Measurements from ENCODE around the gene TNFSF13. TPM values are rescaled to one million over a fixed set of nuclear protein-coding genes. Genes with fewer than 3 reads are reported as not detected.

The TNFSF13 gene
- total and polyA plus RNA-seq, 2 donors = 6.4 to 19.6 TPM

DNA sequence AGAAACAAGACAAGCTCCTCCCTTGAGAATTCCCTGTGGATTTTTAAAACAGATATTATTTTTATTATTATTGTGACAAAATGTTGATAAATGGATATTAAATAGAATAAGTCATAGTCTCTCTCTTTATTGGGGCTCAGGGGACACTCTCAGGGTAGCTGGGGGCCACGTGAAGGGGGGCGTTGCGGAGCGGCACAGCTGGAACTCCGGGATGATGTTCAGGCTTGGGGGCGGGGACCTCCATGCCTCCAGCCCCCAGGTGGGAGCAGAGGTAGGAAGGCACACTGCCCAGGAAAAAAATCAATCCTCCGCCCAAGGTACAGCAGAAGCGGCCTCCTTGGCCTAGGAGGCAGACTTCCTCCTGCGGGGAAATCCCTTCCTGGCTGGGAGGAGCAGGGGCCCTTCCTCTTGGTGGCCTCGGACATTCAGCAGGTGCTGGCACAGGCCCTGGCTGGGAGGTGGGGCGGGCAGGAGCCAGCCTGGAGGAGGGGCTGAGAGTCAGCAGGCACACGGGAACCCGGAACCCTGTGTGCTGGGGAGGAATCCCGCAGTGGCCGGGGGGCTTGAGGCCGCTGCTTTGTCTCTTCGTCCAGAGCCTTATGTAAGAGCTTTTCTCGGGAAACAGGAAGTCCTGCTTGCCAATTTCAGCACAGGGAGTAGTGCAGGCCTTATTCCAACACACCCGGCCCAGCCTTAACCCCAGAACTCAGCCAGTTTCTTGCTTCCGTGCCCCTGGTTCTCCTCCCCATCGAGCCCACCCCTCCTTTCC is 591 bp upstream of the TNFSF13 start:
- peak overlapping the region; percentile 64 to 74 for H3K27ac ChIP-seq (ENCODE audit: low read depth in 1 of 2, low read length in 1 of 2)
- H3K9me3 ChIP-seq (ENCODE audit: control insufficient read depth in 2 of 2, insufficient read depth in 1 of 2, low read length in 1 of 2) = peaks cover 0 to 8% of the 10 kb centered on the region in 2 donors
- peak overlapping the region in 1 of 2 donors; percentile 27 for H3K4me3 ChIP-seq (ENCODE audit: low read length in 2 of 2)
- WGBS = 18% methylated on average over 21 of the region's 21 CpGs
- H3K27me3 ChIP-seq (ENCODE audit: control insufficient read depth in 2 of 2, insufficient read depth in 1 of 2, low read length in 1 of 2) = peaks cover 0 to 20% of the 10 kb centered on the region in 2 donors
- peak in 1 of 9 donors; percentile 54 for DNase-seq (ENCODE audit: low read depth in 6 of 9, low spot score in 9 of 9)
- H3K36me3 ChIP-seq (ENCODE audit: control insufficient read depth in 2 of 2, insufficient read depth in 2 of 2, low read length in 1 of 2) = no peaks in the 10 kb centered on the region
- peaks cover 28 to 61% of the 10 kb centered on the region in 2 donors for H3K4me1 ChIP-seq (ENCODE audit: control insufficient read depth in 2 of 2, insufficient read depth in 2 of 2, low read length in 2 of 2)

DNA sequence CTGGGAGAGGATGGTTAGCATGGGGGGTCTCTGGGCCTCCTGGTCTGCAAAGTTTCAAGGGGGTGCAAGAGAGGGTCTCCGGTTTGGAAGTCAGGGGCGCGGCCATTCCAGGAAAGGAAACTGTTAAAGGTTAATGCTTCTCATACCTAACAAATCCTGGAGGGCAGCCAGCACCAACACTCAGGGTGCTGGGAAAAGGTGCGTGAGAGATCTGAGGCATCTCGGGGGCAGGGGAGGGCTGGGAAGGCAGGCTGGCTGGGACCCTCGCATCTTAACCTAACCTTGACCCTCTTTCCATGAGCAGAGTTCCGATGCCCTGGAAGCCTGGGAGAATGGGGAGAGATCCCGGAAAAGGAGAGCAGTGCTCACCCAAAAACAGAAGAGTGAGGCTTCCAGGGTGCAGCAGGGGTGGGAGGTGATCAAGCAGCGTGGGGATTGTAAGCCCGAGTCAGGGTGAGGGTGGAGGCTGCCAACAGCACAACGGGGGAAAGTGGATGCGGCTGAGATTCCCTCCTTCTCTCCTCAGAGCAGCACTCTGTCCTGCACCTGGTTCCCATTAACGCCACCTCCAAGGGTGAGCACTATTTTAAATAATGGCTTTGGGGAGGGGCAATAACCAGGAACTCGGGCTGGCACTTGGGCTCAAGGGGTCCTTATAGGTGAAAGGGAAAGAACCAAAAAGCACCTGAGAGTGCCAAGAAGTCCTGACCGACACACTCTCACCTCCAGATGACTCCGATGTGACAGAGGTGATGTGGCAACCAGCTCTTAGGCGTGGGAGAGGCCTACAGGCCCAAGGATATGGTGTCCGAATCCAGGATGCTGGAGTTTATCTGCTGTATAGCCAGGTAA is 996 bp downstream of the TNFSF13 start:
- H3K4me1 ChIP-seq (ENCODE audit: control insufficient read depth in 2 of 2, insufficient read depth in 2 of 2, low read length in 2 of 2) = peaks cover 30 to 59% of the 10 kb centered on the region in 2 donors
- H3K27me3 ChIP-seq (ENCODE audit: control insufficient read depth in 2 of 2, insufficient read depth in 1 of 2, low read length in 1 of 2) = peaks cover 0 to 20% of the 10 kb centered on the region in 2 donors
- WGBS = 74% methylated on average over 18 of the region's 18 CpGs
- H3K9me3 ChIP-seq (ENCODE audit: control insufficient read depth in 2 of 2, insufficient read depth in 1 of 2, low read length in 1 of 2) = peaks cover 0 to 8% of the 10 kb centered on the region in 2 donors
- no peak for DNase-seq (ENCODE audit: low read depth in 6 of 9, low spot score in 9 of 9)
- no peak overlapping the region for H3K4me3 ChIP-seq (ENCODE audit: low read length in 2 of 2)
- no peak overlapping the region for H3K27ac ChIP-seq (ENCODE audit: low read depth in 1 of 2, low read length in 1 of 2)
- H3K36me3 ChIP-seq (ENCODE audit: control insufficient read depth in 2 of 2, insufficient read depth in 2 of 2, low read length in 1 of 2) = peaks cover 12 to 15% of the 10 kb centered on the region in 2 donors

DNA sequence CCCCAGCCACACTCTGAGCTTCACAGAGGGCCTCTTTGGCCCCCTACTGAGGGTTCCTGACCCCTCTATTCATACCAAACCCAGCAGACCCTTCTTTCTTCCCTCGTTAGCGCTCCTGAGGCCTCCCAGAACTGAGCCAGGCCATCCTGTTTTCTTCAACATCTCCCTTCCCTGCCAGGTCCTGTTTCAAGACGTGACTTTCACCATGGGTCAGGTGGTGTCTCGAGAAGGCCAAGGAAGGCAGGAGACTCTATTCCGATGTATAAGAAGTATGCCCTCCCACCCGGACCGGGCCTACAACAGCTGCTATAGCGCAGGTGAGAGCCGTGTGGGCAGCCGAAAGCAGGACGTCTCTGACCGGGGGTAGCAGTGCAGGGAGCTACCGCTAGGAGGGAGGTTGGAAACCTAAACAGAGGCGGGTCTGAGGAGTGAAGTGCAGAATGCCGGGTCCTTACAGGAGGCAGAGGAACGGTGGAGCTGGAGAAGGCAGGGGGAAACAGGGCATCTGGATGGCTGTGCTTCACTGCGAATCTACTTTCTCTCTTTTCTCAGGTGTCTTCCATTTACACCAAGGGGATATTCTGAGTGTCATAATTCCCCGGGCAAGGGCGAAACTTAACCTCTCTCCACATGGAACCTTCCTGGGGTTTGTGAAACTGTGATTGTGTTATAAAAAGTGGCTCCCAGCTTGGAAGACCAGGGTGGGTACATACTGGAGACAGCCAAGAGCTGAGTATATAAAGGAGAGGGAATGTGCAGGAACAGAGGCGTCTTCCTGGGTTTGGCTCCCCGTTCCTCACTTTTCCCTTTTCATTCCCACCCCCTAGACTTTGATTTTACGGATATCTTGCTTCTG is 1.9 kb downstream of the TNFSF13 start:
- Histone ChIP-seq H3K27me3 (ENCODE audit: control insufficient read depth in 2 of 2, insufficient read depth in 1 of 2, low read length in 1 of 2) (peaks cover 0 to 20% of the 10 kb centered on the region in 2 donors), H3K4me3 (ENCODE audit: low read length in 2 of 2) (peak overlapping the region; percentile 69 to 82), H3K4me1 (ENCODE audit: control insufficient read depth in 2 of 2, insufficient read depth in 2 of 2, low read length in 2 of 2) (peaks cover 30 to 59% of the 10 kb centered on the region in 2 donors), H3K36me3 (ENCODE audit: control insufficient read depth in 2 of 2, insufficient read depth in 2 of 2, low read length in 1 of 2) (peaks cover 19 to 24% of the 10 kb centered on the region in 2 donors), H3K9me3 (ENCODE audit: control insufficient read depth in 2 of 2, insufficient read depth in 1 of 2, low read length in 1 of 2) (peaks cover 0 to 8% of the 10 kb centered on the region in 2 donors), H3K27ac (ENCODE audit: low read depth in 1 of 2, low read length in 1 of 2) (peak overlapping the region; percentile 12 to 51)
- 49% methylated on average over 22 of the region's 22 CpGs for WGBS
- DNase-seq (ENCODE audit: low read depth in 6 of 9, low spot score in 9 of 9) = peak in 2 of 9 donors; percentile 65 to 72

DNA sequence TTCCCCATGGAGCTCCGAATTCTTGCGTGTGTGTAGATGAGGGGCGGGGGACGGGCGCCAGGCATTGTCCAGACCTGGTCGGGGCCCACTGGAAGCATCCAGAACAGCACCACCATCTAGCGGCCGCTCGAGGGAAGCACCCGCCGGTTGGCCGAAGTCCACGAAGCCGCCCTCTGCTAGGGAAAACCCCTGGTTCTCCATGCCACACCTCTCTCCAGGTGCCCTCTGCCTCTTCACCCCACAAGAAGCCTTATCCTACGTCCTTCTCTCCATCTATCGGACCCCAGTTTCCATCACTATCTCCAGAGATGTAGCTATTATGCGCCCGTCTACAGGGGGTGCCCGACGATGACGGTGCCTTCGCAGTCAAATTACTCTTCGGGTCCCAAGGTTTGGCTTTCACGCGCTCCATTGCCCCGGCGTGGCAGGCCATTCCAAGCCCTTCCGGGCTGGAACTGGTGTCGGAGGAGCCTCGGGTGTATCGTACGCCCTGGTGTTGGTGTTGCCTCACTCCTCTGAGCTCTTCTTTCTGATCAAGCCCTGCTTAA is 2.6 kb downstream of the TNFSF13 start:
- peak in 5 of 9 donors; percentile 73 to 83 (median 81) for DNase-seq (ENCODE audit: low read depth in 6 of 9, low spot score in 9 of 9)
- Histone ChIP-seq H3K9me3 (ENCODE audit: control insufficient read depth in 2 of 2, insufficient read depth in 1 of 2, low read length in 1 of 2) (peaks cover 0 to 8% of the 10 kb centered on the region in 2 donors), H3K27me3 (ENCODE audit: control insufficient read depth in 2 of 2, insufficient read depth in 1 of 2, low read length in 1 of 2) (peaks cover 0 to 20% of the 10 kb centered on the region in 2 donors), H3K4me3 (ENCODE audit: low read length in 2 of 2) (peak overlapping the region; percentile 69 to 82), H3K36me3 (ENCODE audit: control insufficient read depth in 2 of 2, insufficient read depth in 2 of 2, low read length in 1 of 2) (peaks cover 23 to 31% of the 10 kb centered on the region in 2 donors), H3K4me1 (ENCODE audit: control insufficient read depth in 2 of 2, insufficient read depth in 2 of 2, low read length in 2 of 2) (peaks cover 30 to 59% of the 10 kb centered on the region in 2 donors), H3K27ac (ENCODE audit: low read depth in 1 of 2, low read length in 1 of 2) (peak overlapping the region; percentile 92 to 93)
- 1% methylated on average over 32 of the region's 32 CpGs for WGBS

DNA sequence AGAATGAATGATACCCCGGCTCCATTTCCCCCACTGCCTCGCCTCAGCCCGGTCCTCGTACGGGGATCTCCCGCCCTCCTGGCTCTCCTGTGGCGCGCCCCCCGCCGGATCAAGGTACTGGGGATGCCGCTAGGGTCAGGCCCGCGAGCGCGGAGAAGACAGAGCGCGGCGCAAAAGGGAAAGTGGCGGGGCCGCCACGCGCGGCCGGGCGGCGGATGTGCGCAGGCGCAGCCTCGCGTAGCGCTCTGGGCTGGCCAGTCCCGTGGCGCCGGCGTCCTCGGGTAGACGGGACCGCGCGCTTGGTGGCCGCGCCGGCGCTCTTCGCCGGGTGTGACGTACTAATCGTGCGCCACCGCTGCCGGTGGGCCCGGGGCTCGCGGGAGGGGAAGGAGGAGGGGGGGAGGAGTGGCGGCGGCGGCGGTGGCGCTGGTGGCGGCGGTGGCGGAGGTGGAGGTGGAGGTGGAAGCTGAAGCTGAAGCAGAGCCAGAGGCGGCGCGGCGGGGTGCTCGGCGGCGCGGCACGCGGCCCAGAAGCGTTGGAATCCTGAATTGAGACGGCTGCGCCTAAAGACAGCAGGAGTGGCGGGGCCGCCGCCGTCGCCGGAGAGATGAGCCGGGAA is 3.1 kb downstream of the TNFSF13 start, which contains the start of gene SENP3:
Gene SENP3 (plus strand): TSS at position 331 of the 619 bp plus-strand sequence. CDS start 1,158 bp downstream, outside the sequence.
- Histone ChIP-seq H3K4me1 (ENCODE audit: control insufficient read depth in 2 of 2, insufficient read depth in 2 of 2, low read length in 2 of 2) (peaks cover 30 to 59% of the 10 kb centered on the region in 2 donors), H3K9me3 (ENCODE audit: control insufficient read depth in 2 of 2, insufficient read depth in 1 of 2, low read length in 1 of 2) (peaks cover 0 to 8% of the 10 kb centered on the region in 2 donors), H3K4me3 (ENCODE audit: low read length in 2 of 2) (peak within 1 kb of the TSS; percentile 69 to 82), H3K36me3 (ENCODE audit: control insufficient read depth in 2 of 2, insufficient read depth in 2 of 2, low read length in 1 of 2) (peaks cover 23 to 36% of the 10 kb centered on the region in 2 donors), H3K27ac (ENCODE audit: low read depth in 1 of 2, low read length in 1 of 2) (peak within 1 kb of the TSS; percentile 92 to 93), H3K27me3 (ENCODE audit: control insufficient read depth in 2 of 2, insufficient read depth in 1 of 2, low read length in 1 of 2) (peaks cover 0 to 20% of the 10 kb centered on the region in 2 donors)
- DNase-seq (ENCODE audit: low read depth in 6 of 9, low spot score in 9 of 9) = peak in 8 of 9 donors; percentile 65 to 91 (median 81)
- WGBS = under 1% methylated on average over 82 of the region's 82 CpGs

DNA sequence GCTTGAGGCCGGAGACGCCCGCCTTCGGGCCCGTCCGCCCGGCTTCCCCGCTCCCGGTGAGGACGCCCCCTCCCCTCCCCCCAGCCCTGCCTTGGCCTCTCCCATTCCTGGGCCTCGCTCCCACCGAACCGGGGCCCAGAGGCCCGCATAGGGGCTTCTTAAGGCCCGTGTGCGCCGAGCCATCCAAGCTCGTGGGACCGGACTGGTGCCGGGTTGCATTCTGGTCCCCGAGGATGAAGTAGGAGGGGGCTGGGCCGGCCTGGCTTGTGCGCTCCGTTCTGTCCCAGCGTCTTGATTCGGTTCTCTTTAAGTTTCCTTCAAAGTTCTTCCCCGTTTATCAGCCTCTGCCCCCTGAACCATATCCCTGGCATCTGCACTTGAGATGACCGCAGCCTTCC is 3.7 kb downstream of the TNFSF13 start:
- Histone ChIP-seq H3K4me1 (ENCODE audit: control insufficient read depth in 2 of 2, insufficient read depth in 2 of 2, low read length in 2 of 2) (peaks cover 30 to 56% of the 10 kb centered on the region in 2 donors), H3K4me3 (ENCODE audit: low read length in 2 of 2) (peak overlapping the region; percentile 69 to 82), H3K9me3 (ENCODE audit: control insufficient read depth in 2 of 2, insufficient read depth in 1 of 2, low read length in 1 of 2) (peaks cover 0 to 8% of the 10 kb centered on the region in 2 donors), H3K27me3 (ENCODE audit: control insufficient read depth in 2 of 2, insufficient read depth in 1 of 2, low read length in 1 of 2) (peaks cover 0 to 20% of the 10 kb centered on the region in 2 donors), H3K36me3 (ENCODE audit: control insufficient read depth in 2 of 2, insufficient read depth in 2 of 2, low read length in 1 of 2) (peaks cover 28 to 41% of the 10 kb centered on the region in 2 donors), H3K27ac (ENCODE audit: low read depth in 1 of 2, low read length in 1 of 2) (peak overlapping the region; percentile 64 to 93)
- DNase-seq (ENCODE audit: low read depth in 6 of 9, low spot score in 9 of 9) = no peak
- WGBS = under 1% methylated on average over 28 of the region's 28 CpGs

DNA sequence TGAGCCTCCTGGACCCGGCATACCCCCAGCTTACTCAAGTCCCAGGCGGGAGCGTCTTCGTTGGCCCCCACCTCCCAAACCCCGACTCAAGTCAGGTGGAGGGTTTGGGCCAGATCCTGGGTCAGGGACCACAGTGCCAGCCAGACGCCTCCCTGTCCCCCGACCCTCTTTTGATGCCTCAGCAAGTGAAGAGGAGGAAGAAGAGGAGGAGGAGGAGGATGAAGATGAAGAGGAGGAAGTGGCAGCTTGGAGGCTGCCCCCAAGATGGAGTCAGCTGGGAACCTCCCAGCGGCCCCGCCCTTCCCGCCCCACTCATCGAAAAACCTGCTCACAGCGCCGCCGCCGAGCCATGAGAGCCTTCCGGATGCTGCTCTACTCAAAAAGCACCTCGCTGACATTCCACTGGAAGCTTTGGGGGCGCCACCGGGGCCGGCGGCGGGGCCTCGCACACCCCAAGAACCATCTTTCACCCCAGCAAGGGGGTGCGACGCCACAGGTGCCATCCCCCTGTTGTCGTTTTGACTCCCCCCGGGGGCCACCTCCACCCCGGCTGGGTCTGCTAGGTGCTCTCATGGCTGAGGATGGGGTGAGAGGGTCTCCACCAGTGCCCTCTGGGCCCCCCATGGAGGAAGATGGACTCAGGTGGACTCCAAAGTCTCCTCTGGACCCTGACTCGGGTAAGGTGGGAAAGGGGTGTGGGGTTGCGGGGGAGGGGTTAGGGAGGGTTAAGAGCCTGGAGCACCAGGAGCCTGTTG is 4.7 kb downstream of the TNFSF13 start:
- H3K4me3 ChIP-seq (ENCODE audit: low read length in 2 of 2) = no peak overlapping the region
- peaks cover 25 to 45% of the 10 kb centered on the region in 2 donors for H3K4me1 ChIP-seq (ENCODE audit: control insufficient read depth in 2 of 2, insufficient read depth in 2 of 2, low read length in 2 of 2)
- WGBS = 96% methylated on average over 30 of the region's 30 CpGs

More for the DNA sequence above, 4.7 kb downstream of the TNFSF13 start:
- Histone ChIP-seq H3K27ac (ENCODE audit: low read depth in 1 of 2, low read length in 1 of 2) (no peak overlapping the region), H3K9me3 (ENCODE audit: control insufficient read depth in 2 of 2, insufficient read depth in 1 of 2, low read length in 1 of 2) (peaks cover 0 to 5% of the 10 kb centered on the region in 2 donors), H3K27me3 (ENCODE audit: control insufficient read depth in 2 of 2, insufficient read depth in 1 of 2, low read length in 1 of 2) (peaks cover 0 to 14% of the 10 kb centered on the region in 2 donors), H3K36me3 (ENCODE audit: control insufficient read depth in 2 of 2, insufficient read depth in 2 of 2, low read length in 1 of 2) (peaks cover 30 to 47% of the 10 kb centered on the region in 2 donors)
- DNase-seq (ENCODE audit: low read depth in 6 of 9, low spot score in 9 of 9) = no peak

Measured in thymus (tissue), 11 donors.